HL-60 (cell line): ENCODE measurements around the gene B3GALT5.

ENCODE experiments used
- DNase-seq, 2 experiments: peaks; one replicate each; pipeline ENCODE4 v3.0.0-alpha.2; 2010 to 2020; ENCODE audit warnings: low read depth in 1 of 2, low spot score in 1 of 2
- H3K27ac ChIP-seq: fragments of 250-450 bp; sonication (Bioruptor Pico); replicated peaks from 2 replicates; pipeline ENCODE4 v1.5.1; 2020; ENCODE audit warnings: mild to moderate bottlenecking, moderate library complexity
- H3K27me3 ChIP-seq: fragments of 250-450 bp; sonication (Bioruptor Pico); 2 replicates; pipeline ENCODE4 v1.5.1; 2021; ENCODE audit warnings: mild to moderate bottlenecking, moderate library complexity; ENCODE audit not compliant: insufficient read depth, poor library complexity, severe bottlenecking
- H3K4me3 ChIP-seq: replicated peaks from 2 replicates; pipeline ENCODE4 v1.5.1; 2011; ENCODE audit warnings: mild to moderate bottlenecking, control low read depth, low read length; ENCODE audit not compliant: insufficient read depth
- CTCF ChIP-seq: IDR thresholded peaks from one replicate; pipeline ENCODE4 v1.5.1; 2011; ENCODE audit warnings: low read length, control low read depth, inconsistent platforms; ENCODE audit not compliant: insufficient read depth
- GABPA ChIP-seq: IDR thresholded peaks from 2 replicates; pipeline ENCODE4 v1.6.1; 2012; ENCODE audit warnings: low read depth
- POLR2AphosphoS5 ChIP-seq: IDR thresholded peaks from 2 replicates; pipeline ENCODE4 v1.6.1; 2012; ENCODE audit warnings: low read depth
- REST ChIP-seq: IDR thresholded peaks from 2 replicates; pipeline ENCODE4 v1.6.1; 2012; ENCODE audit warnings: low read depth; ENCODE audit not compliant: insufficient replicate concordance
- SPI1 ChIP-seq: IDR thresholded peaks from 2 replicates; pipeline ENCODE4 v1.6.1; 2012; ENCODE audit warnings: low read depth, mild to moderate bottlenecking, borderline replicate concordance

The B3GALT5 gene

GRCh38 chr21:39707316-39707715, 94.6 kb downstream of the B3GALT5 start:
- TF ChIP-seq SPI1 (no peak), GABPA (no peak), REST (no peak), CTCF (no peak), POLR2AphosphoS5 (no peak)
- no peak for DNase-seq
- Histone ChIP-seq H3K4me3 (no peak overlapping the region), H3K27me3 (no peaks in the 10 kb centered on the region), H3K27ac (no peak overlapping the region)

- H3K27me3 ChIP-seq = no peaks in the 10 kb centered on the region
- TF ChIP-seq POLR2AphosphoS5 (no peak), REST (no peak), GABPA (no peak), SPI1 (no peak), CTCF (no peak)
- no peak for DNase-seq
Measured at GRCh38 chr21:39710866-39711265, 98.1 kb downstream of the B3GALT5 start.

GRCh38 chr21:39712273-39712672, 99.5 kb downstream of the B3GALT5 start:
- H3K27ac ChIP-seq = no peak overlapping the region
- no peaks in the 10 kb centered on the region for H3K27me3 ChIP-seq
- TF ChIP-seq REST = no peak
- no peak for TF ChIP-seq GABPA
- no peak for TF ChIP-seq SPI1
- TF ChIP-seq POLR2AphosphoS5 = no peak
- TF ChIP-seq CTCF = no peak
- DNase-seq = no peak
- no peak overlapping the region for H3K4me3 ChIP-seq

More at GRCh38 chr21:39710866-39711265, 98.1 kb downstream of the B3GALT5 start:
- no peak overlapping the region for H3K27ac ChIP-seq
- H3K4me3 ChIP-seq = no peak overlapping the region
